GM11168 (cell line): ENCODE measurements around the gene SLC35F1.

Experiments used
- in situ Hi-C: fragments of 300-500 bp; cut with MboI; formaldehyde crosslinking; loops from one replicate; pipeline ENCODE4 v1.12.0; 2022; ENCODE audit warnings: low sequenced_read_pairs; ENCODE audit not compliant: unreplicated experiment

SLC35F1 gene

GRCh38 chr6:118320652-118321051 is 413.6 kb downstream of the SLC35F1 start:
- in situ Hi-C loops, result no loop called here

DNA sequence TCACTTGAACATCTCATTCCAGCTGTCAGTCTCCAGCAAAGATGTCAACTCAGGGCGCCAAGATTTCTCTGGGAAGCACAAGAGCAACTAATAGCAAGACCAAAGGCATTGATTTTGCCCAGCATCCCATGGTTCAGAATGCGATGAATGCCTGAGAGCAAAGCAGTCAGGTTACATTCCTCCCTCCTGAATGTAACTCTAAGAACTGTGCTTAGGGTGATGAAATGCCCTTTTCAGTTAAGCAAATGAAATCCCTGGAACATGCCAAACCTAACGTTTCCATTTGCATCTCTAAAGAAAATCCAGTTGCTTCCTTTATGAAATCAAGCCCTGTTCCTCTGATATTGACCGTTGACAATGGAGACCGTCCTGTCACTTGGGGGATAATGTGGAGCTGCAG is 417.1 kb downstream of the SLC35F1 start:
- in situ Hi-C loops, result no loop called here

GRCh38 chr6:118325220-118325860 is 418.3 kb downstream of the SLC35F1 start:
- in situ Hi-C loops, result no loop called here

GRCh38 chr6:118326712-118327111 is 419.6 kb downstream of the SLC35F1 start:
- in situ Hi-C loops, result no loop called here

DNA sequence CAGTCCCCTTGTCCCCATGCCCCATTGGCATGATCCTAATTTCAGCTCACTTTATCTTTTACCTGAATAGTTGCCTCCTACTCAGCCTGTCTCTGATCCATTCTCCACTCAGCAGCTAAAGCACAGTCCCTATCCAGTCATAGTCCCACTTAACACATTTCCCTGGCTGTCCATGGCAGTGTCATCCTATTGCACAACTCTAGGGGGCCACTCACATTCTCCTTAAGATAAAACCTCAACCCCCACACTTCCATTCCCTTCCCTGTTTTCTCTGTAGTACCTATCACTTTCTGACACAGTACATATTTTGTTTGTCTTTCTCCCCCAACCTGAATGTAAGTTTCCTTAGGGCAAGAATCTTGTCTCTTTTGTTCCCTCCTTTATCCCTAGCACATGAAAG is 420.2 kb downstream of the SLC35F1 start:
- in situ Hi-C loops, result no loop called here

DNA sequence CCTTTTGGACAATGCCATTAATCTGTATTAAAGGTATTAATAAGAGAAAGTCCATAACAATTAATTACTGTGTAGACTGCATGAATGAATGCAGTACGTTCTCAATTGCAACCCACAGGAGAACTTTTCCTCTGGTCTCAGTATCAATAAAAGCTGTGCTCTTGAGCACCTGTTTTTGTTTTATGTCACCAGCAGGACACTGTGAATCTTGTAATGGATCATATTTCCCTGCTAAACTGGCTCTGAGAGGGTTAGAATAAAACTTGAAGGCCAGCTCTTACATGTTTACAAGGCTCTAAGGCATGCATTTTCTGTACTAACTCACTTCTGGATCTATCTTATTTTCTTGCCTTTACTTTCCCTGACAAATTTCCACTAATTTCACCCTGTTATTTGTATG is 426.7 kb downstream of the SLC35F1 start:
- in situ Hi-C loops, result no loop called here

GRCh38 chr6:118334634-118335033 is 427.6 kb downstream of the SLC35F1 start:
- in situ Hi-C loops, result no loop called here

GRCh38 chr6:118335325-118335816 is 428.3 kb downstream of the SLC35F1 start:
- in situ Hi-C loops, result no loop called here

DNA sequence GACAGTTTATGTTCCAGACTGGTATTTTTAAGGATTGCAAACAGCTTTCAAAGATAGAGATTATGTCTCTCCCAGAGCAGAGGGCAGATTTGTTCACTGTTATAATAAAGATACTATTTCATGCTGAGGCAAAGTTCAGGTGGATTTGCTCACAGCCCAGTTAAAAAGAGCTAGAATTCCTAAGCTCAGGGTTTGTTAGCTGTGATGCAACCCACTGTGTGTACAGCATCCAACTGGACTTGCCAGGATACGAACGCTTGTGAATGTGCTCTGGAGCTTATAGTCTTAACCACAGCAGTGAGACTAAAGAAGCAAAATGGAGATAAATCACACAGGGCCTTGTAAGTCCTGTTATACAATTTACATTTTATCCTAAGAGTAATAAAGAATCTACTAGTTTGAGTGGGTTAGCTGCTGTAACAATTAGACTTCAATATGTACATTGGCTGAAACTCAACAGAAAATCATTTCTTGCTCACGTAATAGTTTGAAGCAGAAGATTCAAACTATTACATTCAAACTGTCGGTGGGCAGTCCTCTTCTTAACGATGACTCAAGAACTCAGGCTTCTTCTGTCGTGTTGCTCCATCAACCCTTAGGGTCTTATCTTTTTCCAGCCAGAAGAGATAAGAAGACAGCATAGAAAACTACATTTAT is 437.1 kb downstream of the SLC35F1 start:
- in situ Hi-C loops, result no loop called here

GRCh38 chr6:118350881-118351430 is 443.9 kb downstream of the SLC35F1 start:
- in situ Hi-C loops, result no loop called here

DNA sequence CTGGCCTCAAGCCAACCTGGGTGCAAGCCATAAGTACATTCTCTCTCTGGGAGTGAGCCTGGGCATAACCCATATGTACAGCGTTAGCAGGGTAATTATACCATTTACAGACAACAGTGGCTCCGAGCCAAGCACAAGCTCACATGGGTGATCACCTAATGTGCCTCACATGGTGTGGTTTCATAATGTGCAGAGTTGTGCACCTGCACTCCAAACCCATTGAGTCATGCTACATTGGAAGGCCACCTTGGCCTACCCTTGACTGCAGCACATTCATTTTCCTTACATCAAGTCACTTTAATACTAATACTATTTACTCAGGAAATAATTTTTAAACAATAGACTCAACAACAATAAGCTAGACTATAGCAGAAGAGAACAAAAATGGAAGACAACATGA is 446.5 kb downstream of the SLC35F1 start:
- in situ Hi-C loops, result no loop called here

GRCh38 chr6:118354641-118355040 is 447.6 kb downstream of the SLC35F1 start:
- in situ Hi-C loops, result no loop called here

GRCh38 chr6:118356054-118356453 is 449.0 kb downstream of the SLC35F1 start:
- in situ Hi-C loops, result no loop called here

GRCh38 chr6:118356686-118357085 is 449.6 kb downstream of the SLC35F1 start:
- in situ Hi-C loops, result no loop called here
